Measurements from ENCODE around the gene PFAS. TPM values are rescaled to one million over a fixed set of nuclear protein-coding genes. Genes with fewer than 3 reads are reported as not detected.

The PFAS gene
- polyA plus RNA-seq, 1 donor from 2014 or later = 11.7 TPM

DNA sequence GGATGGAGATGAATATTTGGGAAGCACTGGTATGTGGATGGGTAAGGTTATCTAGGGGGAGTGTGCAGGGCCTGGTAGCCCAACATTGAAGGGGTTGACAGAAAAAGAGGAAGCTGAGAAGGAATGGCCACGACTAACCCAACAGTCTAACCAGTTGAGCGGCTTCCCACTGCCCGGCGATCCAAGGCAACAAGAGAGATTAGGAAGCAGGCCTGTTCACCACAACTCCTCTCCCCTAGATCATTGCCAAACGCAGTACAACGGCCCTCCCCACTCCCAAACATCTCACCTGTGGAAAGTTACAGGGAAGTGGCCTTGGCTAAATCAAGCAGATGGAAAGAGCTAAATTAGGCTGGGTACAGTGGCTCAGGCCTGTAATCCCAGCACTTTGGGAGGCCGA is 28.2 kb downstream of the PFAS start (continued):
- TF ChIP-seq, protein P1, sequence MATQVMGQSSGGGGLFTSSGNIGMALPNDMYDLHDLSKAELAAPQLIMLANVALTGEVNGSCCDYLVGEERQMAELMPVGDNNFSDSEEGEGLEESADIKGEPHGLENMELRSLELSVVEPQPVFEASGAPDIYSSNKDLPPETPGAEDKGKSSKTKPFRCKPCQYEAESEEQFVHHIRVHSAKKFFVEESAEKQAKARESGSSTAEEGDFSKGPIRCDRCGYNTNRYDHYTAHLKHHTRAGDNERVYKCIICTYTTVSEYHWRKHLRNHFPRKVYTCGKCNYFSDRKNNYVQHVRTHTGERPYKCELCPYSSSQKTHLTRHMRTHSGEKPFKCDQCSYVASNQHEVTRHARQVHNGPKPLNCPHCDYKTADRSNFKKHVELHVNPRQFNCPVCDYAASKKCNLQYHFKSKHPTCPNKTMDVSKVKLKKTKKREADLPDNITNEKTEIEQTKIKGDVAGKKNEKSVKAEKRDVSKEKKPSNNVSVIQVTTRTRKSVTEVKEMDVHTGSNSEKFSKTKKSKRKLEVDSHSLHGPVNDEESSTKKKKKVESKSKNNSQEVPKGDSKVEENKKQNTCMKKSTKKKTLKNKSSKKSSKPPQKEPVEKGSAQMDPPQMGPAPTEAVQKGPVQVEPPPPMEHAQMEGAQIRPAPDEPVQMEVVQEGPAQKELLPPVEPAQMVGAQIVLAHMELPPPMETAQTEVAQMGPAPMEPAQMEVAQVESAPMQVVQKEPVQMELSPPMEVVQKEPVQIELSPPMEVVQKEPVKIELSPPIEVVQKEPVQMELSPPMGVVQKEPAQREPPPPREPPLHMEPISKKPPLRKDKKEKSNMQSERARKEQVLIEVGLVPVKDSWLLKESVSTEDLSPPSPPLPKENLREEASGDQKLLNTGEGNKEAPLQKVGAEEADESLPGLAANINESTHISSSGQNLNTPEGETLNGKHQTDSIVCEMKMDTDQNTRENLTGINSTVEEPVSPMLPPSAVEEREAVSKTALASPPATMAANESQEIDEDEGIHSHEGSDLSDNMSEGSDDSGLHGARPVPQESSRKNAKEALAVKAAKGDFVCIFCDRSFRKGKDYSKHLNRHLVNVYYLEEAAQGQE (IDR thresholded peaks at IDR 0.05; ENCODE audit: borderline replicate concordance) = no peak
- TF ChIP-seq MXI1 (conservative IDR thresholded peaks at IDR 0.05; ENCODE audit: poor library complexity, severe bottlenecking) = no peak
- no peak for TF ChIP-seq TAF1 (IDR thresholded peaks at IDR 0.05; ENCODE audit: low read depth)
- TF ChIP-seq RAD21 (conservative IDR thresholded peaks at IDR 0.05) = no peak

DNA sequence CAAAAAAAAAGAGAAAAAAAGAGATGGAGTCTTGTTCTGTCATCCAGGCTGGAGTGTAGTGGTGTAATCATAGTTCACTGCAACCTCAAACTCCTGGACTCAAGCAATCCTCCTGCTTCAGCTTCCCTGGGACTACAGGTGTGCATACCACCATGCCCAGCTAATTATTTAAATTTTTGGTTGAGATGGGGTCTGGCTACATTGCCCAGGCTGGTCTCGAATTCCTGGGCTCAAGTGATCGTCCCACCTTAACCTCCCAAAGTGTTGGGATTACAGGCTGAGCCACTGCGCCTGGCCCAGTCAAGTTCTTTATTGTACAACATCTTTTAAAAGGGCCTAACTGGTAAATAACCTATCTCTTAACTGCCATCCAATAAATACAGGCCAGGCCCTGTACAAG is 33.3 kb downstream of the PFAS start:
- H3K9me2 ChIP-seq (ENCODE audit: insufficient read depth, low read length) = no peaks in the 10 kb centered on the region
- H3F3A ChIP-seq (ENCODE audit: insufficient read depth, low read length, poor library complexity, severe bottlenecking) = no peaks in the 10 kb centered on the region
- H3K36me3 ChIP-seq (ENCODE audit: insufficient read depth, low read length) = no peaks in the 10 kb centered on the region
- no peak overlapping the region for H3K4me2 ChIP-seq (ENCODE audit: low read length)
- H3K27me3 ChIP-seq (ENCODE audit: insufficient read depth, low read depth, low read length) = no peaks in the 10 kb centered on the region
- no peaks in the 10 kb centered on the region for H3K9me3 ChIP-seq (ENCODE audit: low read length)
- no peak overlapping the region for H3K4me3 ChIP-seq (ENCODE audit: low read length)
- no peaks in the 10 kb centered on the region for H4K20me1 ChIP-seq (ENCODE audit: insufficient read depth)
- TF ChIP-seq MXI1 (conservative IDR thresholded peaks at IDR 0.05; ENCODE audit: poor library complexity, severe bottlenecking) = no peak
- no peak for TF ChIP-seq POLR2AphosphoS5 (IDR thresholded peaks at IDR 0.05)
- no peak for TF ChIP-seq SMC3 (conservative IDR thresholded peaks at IDR 0.05; ENCODE audit: poor library complexity)
- no peak for TF ChIP-seq TAF1 (IDR thresholded peaks at IDR 0.05; ENCODE audit: low read depth)
- TF ChIP-seq, protein P1 (IDR thresholded peaks at IDR 0.05; ENCODE audit: borderline replicate concordance) = no peak
- no peak for TF ChIP-seq EP300 (conservative IDR thresholded peaks at IDR 0.05; ENCODE audit: poor library complexity, severe bottlenecking)
- no peak for TF ChIP-seq RAD21 (conservative IDR thresholded peaks at IDR 0.05)
- TF ChIP-seq EZH2 (IDR thresholded peaks at IDR 0.05; ENCODE audit: borderline replicate concordance, insufficient read depth, low read length, poor library complexity, severe bottlenecking) = no peak
- TF ChIP-seq, protein P2, sequence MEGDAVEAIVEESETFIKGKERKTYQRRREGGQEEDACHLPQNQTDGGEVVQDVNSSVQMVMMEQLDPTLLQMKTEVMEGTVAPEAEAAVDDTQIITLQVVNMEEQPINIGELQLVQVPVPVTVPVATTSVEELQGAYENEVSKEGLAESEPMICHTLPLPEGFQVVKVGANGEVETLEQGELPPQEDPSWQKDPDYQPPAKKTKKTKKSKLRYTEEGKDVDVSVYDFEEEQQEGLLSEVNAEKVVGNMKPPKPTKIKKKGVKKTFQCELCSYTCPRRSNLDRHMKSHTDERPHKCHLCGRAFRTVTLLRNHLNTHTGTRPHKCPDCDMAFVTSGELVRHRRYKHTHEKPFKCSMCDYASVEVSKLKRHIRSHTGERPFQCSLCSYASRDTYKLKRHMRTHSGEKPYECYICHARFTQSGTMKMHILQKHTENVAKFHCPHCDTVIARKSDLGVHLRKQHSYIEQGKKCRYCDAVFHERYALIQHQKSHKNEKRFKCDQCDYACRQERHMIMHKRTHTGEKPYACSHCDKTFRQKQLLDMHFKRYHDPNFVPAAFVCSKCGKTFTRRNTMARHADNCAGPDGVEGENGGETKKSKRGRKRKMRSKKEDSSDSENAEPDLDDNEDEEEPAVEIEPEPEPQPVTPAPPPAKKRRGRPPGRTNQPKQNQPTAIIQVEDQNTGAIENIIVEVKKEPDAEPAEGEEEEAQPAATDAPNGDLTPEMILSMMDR (IDR thresholded peaks at IDR 0.05; ENCODE audit: poor library complexity, severe bottlenecking) = no peak
- no peak overlapping the region for H2AFZ ChIP-seq (ENCODE audit: low read depth, low read length)
- H3K79me2 ChIP-seq (replicated peaks; ENCODE audit: insufficient read depth, low read length) = no peaks in the 10 kb centered on the region
- no peak overlapping the region for H3K27ac ChIP-seq (ENCODE audit: low read length)
- H3K9ac ChIP-seq (ENCODE audit: low read length) = no peak overlapping the region
